Measurements from ENCODE around the gene TUSC7.

GRCh38 chr3:116740293-116740692 lies 30.7 kb downstream of the TUSC7 start:
- TF ChIP-seq SUZ12 (IDR thresholded peaks at IDR 0.05; ENCODE audit: extremely low read depth, insufficient read depth, insufficient read length) (no peak), ZNF274 (IDR thresholded peaks at IDR 0.05; ENCODE audit: low read depth, low read length) (no peak), YY1 (IDR thresholded peaks at IDR 0.05; ENCODE audit: insufficient read depth, insufficient read length) (no peak)
